Fibroblast of the conjunctiva (primary cell): ENCODE data around the gene CIB4.

Source experiments
- DNase-seq: peaks from one replicate; pipeline ENCODE4 v3.0.0-alpha.2; 2010; ENCODE audit warnings: low read depth

Gene CIB4

GRCh38 chr2:26621469-26622199 lies 19.5 kb downstream of the CIB4 start:
- DNase-seq, result no peak

- no peak for DNase-seq
These were observed 21.0 kb downstream of the CIB4 start for GRCh38 chr2:26620031-26620605.

GRCh38 chr2:26619521-26619951 lies 21.6 kb downstream of the CIB4 start:
- DNase-seq, result no peak

- DNase-seq, result no peak
These were observed 22.1 kb downstream of the CIB4 start for GRCh38 chr2:26619096-26619495.

GRCh38 chr2:26618611-26619010 lies 22.6 kb downstream of the CIB4 start:
- DNase-seq, result no peak

- DNase-seq, result no peak
These were observed 23.5 kb downstream of the CIB4 start for GRCh38 chr2:26617588-26618083.

- no peak for DNase-seq
These were observed 24.2 kb downstream of the CIB4 start for GRCh38 chr2:26616706-26617587.

GRCh38 chr2:26615860-26616705 lies 25.1 kb downstream of the CIB4 start:
- no peak for DNase-seq

GRCh38 chr2:26615336-26615859 lies 25.8 kb downstream of the CIB4 start:
- DNase-seq, result no peak

GRCh38 chr2:26614216-26615138 lies 26.7 kb downstream of the CIB4 start:
- no peak for DNase-seq

- DNase-seq, result no peak
These were observed 27.6 kb downstream of the CIB4 start for GRCh38 chr2:26613241-26614215.

- no peak for DNase-seq
These were observed 28.5 kb downstream of the CIB4 start for GRCh38 chr2:26612522-26613240.

GRCh38 chr2:26612034-26612433 lies 29.1 kb downstream of the CIB4 start:
- DNase-seq, result no peak

GRCh38 chr2:26610504-26611335 lies 30.4 kb downstream of the CIB4 start:
- no peak for DNase-seq

GRCh38 chr2:26609839-26610277 lies 31.3 kb downstream of the CIB4 start:
- DNase-seq, result no peak

GRCh38 chr2:26609205-26609631 lies 31.9 kb downstream of the CIB4 start:
- no peak for DNase-seq

GRCh38 chr2:26608557-26608956 lies 32.6 kb downstream of the CIB4 start:
- no peak for DNase-seq
